Measurements from ENCODE around the gene MYO5B. TPM values are rescaled to one million over a fixed set of nuclear protein-coding genes. Genes with fewer than 3 reads are reported as not detected.
"Not testable (repeated sequence)": the region's sequence is repeated elsewhere in the genome, so short reads cannot be mapped to it uniquely, and the experiment has no call there.

The MYO5B gene
- total RNA-seq, result 100 to 1,000 TPM in 2 of 4 donors, 10 to 100 TPM in 2; 58.2 to 102 (median 89.9) TPM

GRCh38 chr18:50194631-50195532 lies at the start of gene MYO5B:
TSS of gene MYO5B (minus strand) at chr18:50195147. CDS start at chr18:50194793, 354 bp downstream.
- Histone ChIP-seq H3K27ac (peak within 1 kb of the TSS; percentile 56 to 82 (median 60)), H3K36me3 (no peaks in the 10 kb centered on the region), H3K4me3 (replicated peaks in 1 of 3) (peak within 1 kb of the TSS; percentile 24 to 59 (median 48)), H3K9me3 (no peaks in the 10 kb centered on the region), H3K4me1 (peaks cover 22 to 23% of the 10 kb centered on the region in 2 donors), H3K27me3 (no peaks in the 10 kb centered on the region)
- DNase-seq, result peak; percentile 92
- TF ChIP-seq POLR2A (IDR thresholded peaks at IDR 0.05) (peak; percentile 20 to 93), CTCF (IDR thresholded peaks at IDR 0.05) (peak in 3 of 6 experiments; percentile 88 to 92 (median 90))
- intact Hi-C loops (cut with DNase I), result loop anchor here (5.0 kb wide), 1 partner anchor 188 kb away; no protein-coding TSS in a partner anchor
- WGBS, 2 donors, result 2 to 4% methylated on average over 22 to 38 of the region's 115 CpGs

GRCh38 chr18:50241768-50242167 lies 46.8 kb upstream of the MYO5B start:
- H3K27ac ChIP-seq; H3K36me3 ChIP-seq; H3K4me3 ChIP-seq (replicated peaks in 1 of 3); H3K27me3 ChIP-seq; DNase-seq; H3K9me3 ChIP-seq; intact Hi-C loops (cut with DNase I); H3K4me1 ChIP-seq: not testable (repeated sequence)
- 77% methylated on average over 8 of the region's 8 CpGs for WGBS, 2 donors

DNA sequence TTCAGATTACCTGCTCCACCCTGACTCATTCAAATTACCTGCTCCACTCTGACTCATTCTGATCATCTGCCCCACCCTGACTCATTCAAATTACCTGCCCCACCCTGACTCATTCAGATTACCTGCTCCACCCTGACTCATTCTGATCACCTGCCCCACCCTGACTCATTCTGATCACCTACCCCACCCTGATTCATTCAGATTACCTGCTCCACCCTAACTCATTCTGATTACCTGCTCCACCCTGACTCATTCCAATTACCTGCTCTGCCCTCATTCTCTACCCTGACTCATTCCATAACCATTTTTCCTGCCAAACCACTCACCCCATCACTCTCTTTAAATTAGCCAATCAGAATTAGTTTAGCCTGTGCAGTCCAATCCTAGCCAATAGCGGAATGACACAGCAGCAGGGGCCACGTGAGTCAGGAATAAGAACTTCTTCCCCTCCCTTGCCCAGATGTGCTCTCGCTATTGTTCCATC lies 45.2 kb upstream of the MYO5B start:
- TF ChIP-seq POLR2A (IDR thresholded peaks at IDR 0.05), result no peak
- no peak for TF ChIP-seq CTCF (IDR thresholded peaks at IDR 0.05)
- intact Hi-C loops (cut with DNase I), result no loop called here
- H3K4me3 ChIP-seq (replicated peaks in 1 of 3), result no peak overlapping the region
- WGBS, 2 donors, result 94 to 100% methylated on average over 3 of the region's 3 CpGs
- H3K4me1 ChIP-seq, result no peaks in the 10 kb centered on the region
- H3K36me3 ChIP-seq, result no peaks in the 10 kb centered on the region
- no peak for DNase-seq
- no peaks in the 10 kb centered on the region for H3K27me3 ChIP-seq
- H3K9me3 ChIP-seq, result no peaks in the 10 kb centered on the region
- no peak overlapping the region for H3K27ac ChIP-seq

- Histone ChIP-seq H3K27ac (no peak overlapping the region), H3K36me3 (no peaks in the 10 kb centered on the region), H3K27me3 (no peaks in the 10 kb centered on the region), H3K4me3 (replicated peaks in 1 of 3) (no peak overlapping the region), H3K4me1 (no peaks in the 10 kb centered on the region), H3K9me3 (no peaks in the 10 kb centered on the region)
- no peak for TF ChIP-seq CTCF (IDR thresholded peaks at IDR 0.05)
- no peak for TF ChIP-seq POLR2A (IDR thresholded peaks at IDR 0.05)
- intact Hi-C loops (cut with DNase I), result no loop called here
- DNase-seq, result no peak
- whole genome bisulfite sequencing, 2 donors, result 58 to 69% methylated on average over 2 of the region's 2 CpGs
Measured at GRCh38 chr18:50232419-50232818, 37.5 kb upstream of the MYO5B start.

DNA sequence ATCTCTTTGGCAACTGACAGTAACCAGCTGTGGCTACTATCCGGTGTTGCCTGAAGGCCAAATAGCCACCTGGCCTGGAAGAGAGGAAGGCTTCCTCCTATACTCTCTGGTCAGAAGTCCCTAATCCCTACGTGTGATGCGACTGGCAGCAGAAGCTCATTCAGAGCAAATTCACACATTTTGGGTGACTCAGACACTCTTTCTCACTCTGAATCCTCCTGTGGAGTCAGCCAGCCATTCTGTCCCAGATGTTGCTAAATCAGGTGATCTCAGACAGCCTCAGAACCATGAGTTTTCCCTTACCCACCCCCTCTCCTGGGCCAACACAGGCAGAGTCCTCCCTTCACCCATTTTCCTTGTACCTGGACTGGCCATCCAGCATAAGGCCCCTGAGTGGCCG lies 36.7 kb upstream of the MYO5B start:
- TF ChIP-seq POLR2A (IDR thresholded peaks at IDR 0.05), result no peak
- TF ChIP-seq CTCF (IDR thresholded peaks at IDR 0.05), result no peak
- Histone ChIP-seq H3K36me3 (no peaks in the 10 kb centered on the region), H3K4me1 (no peaks in the 10 kb centered on the region), H3K4me3 (replicated peaks in 1 of 3) (no peak overlapping the region), H3K9me3 (no peaks in the 10 kb centered on the region), H3K27me3 (no peaks in the 10 kb centered on the region), H3K27ac (no peak overlapping the region)
- 69 to 75% methylated on average over 4 of the region's 4 CpGs for WGBS, 2 donors
- intact Hi-C loops (cut with DNase I), result no loop called here
- no peak for DNase-seq

DNA sequence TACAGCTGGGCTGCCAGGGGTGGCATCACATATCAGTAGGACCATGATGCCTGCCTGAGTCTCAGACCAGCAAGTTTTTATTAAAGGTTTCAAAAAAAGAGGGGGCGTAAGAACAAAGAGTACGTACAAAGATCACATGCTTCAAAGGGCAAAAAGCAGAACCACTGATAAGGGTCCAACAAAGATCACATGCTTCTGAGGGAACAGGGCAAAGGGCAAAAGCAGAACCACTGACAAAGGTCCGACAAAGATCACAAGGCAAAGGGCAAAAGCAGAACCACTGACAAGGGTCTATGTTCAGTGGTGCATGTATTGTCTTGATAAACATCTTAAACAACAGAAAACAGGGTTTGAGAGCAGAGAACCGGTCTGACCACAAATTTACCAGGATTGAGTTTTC lies 25.3 kb upstream of the MYO5B start:
- H3K9me3 ChIP-seq; H3K4me1 ChIP-seq; H3K27me3 ChIP-seq; DNase-seq; intact Hi-C loops (cut with DNase I); H3K4me3 ChIP-seq (replicated peaks in 1 of 3); H3K36me3 ChIP-seq; H3K27ac ChIP-seq: not testable (repeated sequence)
- WGBS, 2 donors, result 66 to 70% methylated on average over 4 of the region's 4 CpGs

All from thyroid gland (tissue), 4 donors.